ENCODE data around the gene GINS2.

The GINS2 gene

DNA sequence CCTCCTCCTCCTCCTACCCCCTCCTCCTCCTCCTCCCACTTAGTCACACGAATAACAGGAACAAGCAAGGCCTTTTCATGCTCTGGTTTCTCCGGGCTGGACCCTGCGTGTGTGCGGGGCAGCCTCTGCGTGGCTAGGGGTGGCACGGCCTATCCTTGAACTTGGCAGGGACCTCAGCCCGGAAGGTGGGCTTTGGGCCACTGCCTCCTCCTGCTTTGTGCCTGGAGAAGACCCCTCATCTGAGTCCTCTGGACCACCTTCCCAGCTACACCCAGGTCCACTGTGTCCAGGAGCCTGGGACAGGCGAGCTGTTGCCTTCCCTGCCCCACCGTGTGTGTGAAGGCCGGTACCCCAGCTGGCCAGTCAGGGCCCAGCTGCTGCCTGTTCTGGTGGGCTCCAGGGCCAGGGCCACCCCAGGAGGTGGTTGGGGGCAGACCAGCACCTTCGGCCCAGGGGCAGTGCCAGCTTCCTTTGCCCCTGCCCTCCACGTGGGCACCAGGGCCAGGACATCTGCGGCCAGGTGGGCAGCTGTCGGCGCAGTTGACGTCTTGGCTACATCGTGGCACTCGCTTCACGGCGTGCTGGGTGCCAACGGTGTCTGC lies 35.4 kb downstream of the GINS2 start:
- no peak for DNase-seq (ENCODE audit: low read depth)

DNA sequence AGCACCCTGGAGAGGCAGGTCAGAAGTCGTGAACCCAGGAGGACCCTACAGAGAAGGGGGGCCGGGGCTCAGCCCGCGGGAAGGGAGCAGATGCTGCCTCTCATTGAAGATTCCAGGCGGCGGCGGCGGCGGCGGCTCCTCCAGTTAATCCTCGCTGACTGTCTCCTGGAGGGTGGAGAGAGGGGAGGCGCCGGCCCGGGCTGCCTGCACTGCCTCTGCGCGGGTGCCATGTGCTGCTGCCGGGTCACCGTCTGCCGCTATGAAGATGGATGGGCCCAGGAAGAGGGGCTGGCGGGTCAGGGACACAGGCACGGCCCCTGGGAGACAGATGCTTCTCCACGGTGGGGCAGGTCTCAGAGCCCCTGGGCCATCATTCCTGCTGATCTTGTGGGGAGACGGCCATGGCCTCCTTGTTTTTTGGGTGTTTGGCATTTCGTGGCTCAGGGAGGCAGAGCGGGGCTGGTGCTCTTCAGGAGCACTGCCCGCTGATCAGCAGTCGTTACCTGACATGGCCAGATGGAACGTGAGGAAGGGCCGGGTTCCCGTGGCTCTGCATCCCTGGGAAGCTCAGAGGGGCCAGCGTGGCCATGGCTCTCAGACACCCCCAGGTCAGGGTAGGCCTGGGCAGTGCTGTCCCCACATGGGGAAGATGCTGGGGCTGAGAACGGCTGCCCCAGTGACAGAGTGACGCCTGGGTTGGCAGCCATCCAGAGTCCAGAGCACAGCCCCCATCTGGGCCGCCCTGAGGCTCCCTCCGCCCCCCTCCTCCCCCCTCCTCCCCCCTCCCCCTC lies 36.1 kb downstream of the GINS2 start:
- no peak for DNase-seq (ENCODE audit: low read depth)

DNA sequence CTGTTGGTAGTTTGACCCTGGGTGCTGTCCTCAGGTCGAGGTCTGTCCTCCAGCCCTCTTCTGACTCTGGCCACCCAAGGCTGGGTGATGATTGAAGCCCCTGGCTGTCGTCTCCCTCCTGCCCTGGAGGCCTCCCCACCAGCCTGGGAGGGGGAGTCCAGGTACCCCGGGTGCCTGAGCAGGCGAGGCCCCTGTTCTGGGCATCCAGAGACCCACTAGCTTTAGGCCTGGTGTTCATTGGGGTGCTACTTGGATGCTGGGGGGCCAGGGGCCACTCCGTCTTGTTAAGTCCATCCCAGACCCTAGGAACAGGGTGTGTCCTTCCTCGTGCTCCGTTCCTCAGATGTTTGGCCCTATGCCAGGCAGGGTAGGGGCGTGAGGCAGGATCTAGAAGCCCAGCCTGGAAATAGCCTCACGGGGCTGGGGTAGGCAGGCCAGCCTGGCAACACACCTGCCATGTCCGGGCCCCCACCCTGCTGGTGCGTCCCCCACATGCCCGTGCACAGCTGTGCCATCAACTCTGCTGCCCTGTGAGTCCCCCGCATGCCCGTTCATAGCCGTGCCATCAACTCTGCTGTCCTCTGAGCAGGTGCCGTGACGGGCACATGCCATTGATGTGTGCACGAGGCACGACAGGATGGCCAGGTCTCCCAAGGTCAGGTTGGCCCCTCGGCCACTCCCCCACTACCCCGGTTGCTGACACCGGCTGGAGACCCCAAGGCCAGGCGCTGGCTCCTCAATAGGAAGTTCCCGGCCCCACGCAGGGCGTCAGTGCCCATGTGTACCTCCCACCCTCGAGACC lies 36.9 kb downstream of the GINS2 start:
- DNase-seq (ENCODE audit: low read depth): no peak

DNA sequence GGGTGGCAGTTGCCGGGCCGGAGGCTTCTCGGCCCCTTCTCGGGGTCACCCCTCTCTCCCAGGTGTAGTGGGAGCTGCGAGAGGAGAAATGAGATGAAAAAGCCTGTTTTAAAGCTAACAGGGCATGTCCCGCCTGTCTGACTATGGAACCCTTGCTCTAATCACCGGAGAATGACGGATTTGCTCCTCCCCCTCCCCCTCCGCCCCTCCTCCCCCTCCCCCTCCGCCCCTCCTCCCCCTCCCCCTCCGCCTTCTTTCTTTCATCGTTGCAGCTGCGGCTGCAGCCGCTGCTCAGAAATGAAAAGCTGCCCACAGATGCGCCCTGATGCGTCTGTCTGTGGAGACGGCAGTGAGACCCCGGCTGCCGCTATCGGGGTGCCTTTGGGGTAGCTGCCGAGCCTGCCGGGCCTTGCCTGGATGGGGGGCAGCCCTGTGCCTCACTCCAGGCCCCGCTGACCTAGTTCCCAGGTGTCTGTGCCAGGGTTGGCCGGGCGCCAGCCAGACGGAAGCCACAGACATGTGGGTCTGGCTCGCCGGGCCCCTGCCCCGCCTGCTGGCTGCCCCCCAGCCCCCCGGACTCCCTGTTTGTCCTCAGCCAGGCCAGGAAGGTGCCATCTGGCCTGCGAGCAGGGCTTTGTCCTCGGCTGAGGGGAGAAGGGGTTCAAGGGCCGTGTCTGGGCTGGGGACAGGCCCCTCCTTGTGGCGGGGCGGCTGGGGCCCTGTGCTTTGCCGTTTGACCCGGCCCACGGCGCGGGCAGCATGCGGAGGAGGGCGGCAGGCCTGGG lies 37.7 kb downstream of the GINS2 start:
- no peak for DNase-seq (ENCODE audit: low read depth)

DNA sequence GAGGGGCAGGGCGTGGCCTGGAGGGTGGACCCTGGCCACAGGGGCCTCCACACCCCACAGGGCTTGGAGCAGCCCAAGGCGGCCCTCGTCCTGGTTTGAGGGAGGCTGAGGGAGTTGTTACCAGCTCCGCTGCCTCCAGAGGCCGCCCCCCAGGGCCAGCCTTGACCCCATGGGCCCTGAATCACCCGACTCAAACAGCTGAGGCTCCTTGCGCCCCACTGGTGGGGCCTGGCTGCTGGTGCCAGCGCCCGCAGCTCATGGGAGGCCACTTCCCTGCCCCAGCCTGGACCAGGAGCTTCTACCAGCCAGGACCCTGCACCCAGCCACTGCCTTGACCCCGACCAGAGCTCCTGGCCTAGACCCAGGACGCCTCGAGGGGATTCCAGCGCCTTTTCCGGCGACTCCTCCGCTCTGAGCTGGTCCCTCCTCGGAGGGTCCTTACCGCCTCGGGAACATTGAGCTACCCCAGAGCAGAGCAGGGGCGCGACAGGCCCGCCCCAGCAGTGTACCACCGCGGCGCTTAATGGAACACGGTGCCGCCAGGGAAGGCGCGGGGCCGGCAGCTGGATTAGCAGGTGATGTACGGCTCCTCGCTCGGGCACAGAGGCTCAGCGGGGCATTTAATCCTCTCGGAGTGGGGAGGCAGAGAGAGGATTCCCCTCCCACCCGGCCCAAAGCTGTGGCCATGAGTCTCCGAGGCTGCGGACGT lies 38.5 kb downstream of the GINS2 start:
- DNase-seq (ENCODE audit: low read depth): no peak

DNA sequence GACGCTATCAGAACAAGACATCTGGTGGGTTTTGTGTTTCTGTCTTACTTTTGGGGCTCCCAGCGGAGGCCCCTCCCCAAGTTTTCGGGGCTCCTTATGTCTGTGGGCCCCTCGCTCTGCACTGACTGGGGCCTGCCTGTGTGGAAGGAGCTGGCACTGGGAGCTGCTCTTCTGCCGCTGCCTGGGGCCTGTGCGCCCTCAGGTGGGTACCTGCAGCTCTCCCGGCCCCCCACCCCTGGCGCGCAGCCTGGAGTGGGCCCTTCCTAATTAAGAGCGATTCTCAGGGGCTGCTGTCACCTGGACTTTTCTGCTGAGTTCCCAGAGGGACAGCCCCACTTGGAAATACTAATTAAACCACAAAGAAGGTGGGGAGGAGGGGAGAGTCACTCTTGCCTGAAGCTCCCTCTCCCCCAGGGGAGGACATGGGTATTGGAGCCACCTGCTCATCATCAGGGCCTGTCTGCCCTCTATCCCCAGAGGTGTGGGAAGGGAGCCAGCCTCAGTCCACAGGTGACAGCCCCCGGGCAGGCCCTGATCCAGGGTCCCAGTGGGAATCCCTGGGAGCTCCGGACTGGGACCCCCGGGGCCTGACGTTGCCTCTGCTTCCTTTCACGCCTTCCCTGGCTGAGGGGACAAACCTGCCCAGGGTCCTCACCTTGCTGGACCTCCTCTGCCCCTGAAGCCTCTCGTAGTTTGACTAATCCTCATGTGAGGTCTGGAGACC lies 39.2 kb downstream of the GINS2 start:
- DNase-seq (ENCODE audit: low read depth): no peak

DNA sequence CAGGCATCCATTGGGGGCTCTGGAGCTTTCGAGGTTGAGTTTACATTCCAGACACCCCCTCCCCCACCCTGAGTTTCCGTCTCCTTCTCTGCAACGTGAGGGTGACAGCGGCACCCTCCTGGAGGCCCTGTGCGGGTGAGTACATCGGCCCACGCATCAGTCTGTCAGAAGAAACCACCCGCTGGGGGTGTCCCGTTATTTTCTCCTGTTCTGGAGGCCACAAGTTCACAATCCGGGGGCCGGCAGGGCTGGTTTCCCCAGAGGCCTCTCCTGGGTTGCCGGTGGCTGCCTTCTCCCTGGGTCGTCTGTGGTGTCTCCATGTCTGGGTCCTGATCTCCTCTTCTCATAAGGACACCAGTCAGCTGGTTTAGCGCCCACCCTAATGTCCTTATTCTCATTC lies 39.9 kb downstream of the GINS2 start:
- DNase-seq (ENCODE audit: low read depth): no peak

DNA sequence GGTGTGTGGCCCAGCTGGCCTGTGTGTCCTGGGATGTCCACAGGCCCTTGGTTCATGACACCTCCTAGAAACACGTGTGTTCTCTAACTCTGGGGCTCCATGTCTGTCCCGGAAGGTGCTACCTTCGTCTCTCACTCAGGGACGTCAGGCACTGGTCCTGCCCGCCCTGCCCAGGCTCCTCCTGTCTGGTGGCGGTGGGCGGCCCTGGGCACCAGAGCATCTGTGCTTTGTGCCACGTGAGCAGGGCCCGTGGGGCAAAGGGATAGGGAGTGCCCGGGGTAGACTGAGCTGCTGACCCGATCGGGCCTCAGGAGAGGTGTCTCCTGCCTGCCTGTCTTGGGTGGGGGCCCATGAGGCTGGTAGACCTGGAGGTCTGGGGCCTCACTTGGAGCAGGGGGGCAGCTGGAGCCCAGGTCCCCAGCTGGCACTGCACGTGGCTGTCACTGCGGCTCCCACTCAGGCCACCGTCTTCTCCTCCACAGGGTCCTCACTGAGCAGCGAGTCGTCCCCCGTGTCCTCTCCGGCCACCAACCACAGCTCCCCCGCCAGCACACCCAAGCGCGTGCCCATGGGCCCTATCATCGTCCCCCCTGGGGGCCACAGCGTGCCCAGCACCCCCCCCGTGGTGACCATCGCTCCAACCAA lies 40.6 kb downstream of the GINS2 start:
- no peak for DNase-seq (ENCODE audit: low read depth)

DNA sequence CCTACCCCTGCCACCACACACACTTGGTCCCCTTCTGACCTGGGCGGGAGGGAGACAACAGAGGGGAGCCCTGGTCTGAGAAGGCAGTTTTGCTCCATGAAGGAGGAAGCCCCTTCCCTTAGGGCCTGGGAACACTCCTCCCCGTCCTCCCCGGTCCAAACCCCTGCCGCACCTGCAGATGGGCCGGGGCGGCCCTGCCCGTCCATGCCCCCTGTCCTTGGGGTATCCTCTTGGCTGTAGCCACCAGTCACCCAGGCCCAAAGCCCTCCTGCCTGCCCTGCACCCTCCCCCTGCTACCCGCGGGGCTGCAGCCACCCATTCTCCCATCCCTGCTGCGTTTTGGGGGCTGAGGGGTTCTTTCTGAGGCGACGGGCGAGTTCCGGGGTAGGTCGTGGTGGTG lies 41.8 kb downstream of the GINS2 start:
- no peak for DNase-seq (ENCODE audit: low read depth)

DNA sequence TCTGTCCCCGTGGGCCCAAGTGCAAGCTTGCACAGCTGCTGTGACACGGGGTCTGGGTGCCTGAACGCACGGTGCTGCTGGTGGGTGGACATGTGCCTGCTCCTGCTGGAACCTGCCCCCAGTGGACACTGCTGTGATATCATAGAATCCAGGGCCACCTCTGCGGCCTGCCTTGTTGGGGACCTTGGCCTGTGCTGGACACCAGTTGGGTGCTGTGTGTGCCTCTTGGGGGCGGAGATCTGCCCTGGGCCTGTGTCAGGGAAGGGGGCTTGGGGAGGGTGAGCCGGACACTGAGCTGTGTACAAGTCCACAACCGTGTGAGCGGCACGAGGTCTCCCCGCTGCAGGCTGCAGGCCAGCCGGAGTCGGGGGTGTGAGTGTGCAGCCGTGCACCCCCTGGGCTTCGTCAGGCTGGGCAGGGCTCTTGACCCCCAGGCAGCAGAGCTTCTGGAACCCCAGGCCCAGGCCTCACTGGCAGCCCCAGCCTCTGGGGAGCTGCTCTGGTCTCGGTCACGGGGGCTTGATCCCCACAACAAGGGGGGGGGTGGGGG lies 42.3 kb downstream of the GINS2 start:
- no peak for DNase-seq (ENCODE audit: low read depth)

DNA sequence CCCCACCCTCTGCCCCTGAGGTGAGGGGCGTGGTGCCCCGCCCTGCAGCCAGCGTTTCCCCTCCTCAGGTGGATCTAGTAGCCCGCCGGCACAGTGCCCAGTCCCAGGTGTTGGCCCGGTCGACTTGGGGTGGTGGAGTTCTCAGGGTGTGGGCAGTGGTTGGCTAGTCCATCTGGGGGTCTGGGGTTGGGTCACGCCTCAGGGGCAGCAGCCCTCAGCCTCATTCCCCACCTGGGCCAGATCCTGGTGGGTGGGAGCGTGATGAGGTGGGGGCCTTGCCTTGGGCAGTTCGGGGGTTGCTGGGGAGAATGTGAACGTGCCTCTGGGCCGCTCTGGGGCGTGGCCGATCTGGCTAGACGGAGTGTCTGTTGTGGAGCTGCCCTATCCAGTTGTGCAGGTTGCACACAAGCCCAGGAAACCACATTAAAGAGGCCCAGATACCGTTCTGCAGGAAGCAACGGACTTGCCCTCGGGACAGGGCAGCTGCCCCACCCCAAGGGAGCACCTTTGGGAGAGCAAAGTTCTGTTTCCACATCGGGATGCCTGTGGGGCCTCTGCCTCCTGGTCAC lies 43.6 kb downstream of the GINS2 start:
- no peak for DNase-seq (ENCODE audit: low read depth)

DNA sequence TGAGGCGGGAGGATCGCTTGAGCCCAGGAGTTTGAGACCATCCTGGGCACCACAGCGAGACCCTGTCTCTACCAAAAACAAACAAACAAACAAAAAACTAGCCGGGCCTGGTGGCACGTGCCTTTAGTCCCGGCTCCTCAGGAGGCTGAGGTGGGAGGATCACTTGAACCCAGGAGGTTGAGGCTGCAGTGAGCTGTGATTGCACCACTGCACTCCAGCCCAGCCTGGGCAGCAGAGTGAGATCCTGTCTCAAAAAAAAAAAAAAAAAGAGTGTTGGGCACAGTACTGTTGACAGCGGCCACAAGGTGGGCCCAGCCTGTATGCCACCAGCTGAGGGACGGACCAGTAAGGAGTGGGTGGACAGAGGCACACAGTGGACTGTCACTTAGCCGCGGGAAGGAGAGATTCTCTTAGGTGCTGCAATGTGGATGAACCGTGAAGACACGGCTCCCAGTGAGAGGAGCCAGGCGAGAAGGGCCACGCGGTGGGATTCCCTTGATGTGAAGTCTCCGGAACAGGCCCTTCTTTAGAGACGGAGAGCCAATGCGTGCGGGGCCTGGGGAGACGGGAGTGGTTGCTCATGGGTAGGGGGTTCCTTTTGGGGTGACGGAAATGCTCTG lies 44.6 kb downstream of the GINS2 start:
- DNase-seq (ENCODE audit: low read depth): no peak

DNA sequence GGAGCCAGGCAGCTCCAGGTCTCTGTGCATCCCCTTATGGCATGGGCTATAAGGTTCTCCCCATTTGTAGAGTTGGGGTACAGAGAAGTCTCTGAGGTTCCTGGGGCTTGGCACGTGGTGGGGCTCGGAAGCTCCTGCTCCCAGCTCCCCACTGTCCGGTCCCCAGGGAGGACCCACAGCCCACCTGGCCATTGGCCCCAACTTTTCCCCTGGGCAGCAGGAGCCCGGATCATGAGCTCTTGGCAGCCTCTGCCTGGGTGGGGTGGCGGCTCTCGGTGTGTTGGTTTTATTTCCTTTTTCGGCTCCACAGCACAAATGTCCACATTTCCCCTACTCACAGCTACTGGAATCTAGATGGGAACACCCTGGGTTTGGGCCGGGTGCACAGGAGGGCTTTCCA lies 45.1 kb downstream of the GINS2 start:
- no peak for DNase-seq (ENCODE audit: low read depth)

DNA sequence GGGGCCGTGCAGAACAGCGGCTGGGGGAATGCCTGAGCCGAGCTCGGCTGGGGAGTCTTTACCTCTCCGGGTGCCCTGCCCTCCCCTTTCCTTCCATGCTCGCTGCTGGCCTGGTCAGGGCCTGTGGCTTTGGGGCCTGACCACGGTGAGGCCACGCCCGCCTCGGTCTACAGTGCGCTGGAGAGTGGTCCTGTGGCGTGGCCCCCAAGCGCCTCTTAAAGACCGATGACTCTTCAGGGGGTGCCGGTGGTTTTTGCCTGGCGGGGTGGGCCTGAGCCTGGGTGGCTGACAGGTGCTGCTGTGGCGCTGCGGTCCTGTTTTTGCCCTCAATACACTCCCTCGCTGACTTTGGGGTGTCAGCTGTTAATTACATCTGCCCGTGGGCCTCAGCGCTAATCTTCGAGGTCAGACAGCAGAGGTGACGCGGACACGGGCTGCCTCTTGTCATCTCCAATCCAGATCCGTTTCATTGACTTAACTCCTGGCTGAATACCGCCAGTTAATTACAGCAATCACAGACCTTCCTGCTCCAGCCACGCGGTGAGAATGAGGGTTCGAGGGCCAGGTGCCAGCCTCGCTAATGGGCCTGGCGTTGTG lies 45.9 kb downstream of the GINS2 start:
- DNase-seq (ENCODE audit: low read depth): no peak

DNA sequence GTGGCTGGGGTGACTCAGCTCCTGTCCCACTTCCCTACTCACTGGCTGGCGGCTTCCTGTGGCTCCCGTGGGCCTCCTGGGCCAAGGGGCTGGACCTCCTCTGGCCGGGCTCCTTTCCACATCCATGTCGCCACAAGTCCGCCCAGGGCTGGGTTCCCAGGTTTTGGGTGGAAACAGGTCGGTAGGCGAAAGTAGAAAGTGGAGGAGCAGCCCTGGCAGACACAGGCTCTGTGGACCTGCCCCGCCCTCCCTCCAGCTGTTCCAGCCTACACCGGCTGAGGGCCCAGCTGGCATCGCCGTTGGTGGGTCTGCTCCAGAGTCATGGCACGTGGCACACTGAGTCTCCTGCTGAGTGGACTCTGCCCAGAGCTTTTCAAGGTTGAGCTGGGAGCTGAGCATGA lies 47.0 kb downstream of the GINS2 start:
- no peak for DNase-seq (ENCODE audit: low read depth)

DNA sequence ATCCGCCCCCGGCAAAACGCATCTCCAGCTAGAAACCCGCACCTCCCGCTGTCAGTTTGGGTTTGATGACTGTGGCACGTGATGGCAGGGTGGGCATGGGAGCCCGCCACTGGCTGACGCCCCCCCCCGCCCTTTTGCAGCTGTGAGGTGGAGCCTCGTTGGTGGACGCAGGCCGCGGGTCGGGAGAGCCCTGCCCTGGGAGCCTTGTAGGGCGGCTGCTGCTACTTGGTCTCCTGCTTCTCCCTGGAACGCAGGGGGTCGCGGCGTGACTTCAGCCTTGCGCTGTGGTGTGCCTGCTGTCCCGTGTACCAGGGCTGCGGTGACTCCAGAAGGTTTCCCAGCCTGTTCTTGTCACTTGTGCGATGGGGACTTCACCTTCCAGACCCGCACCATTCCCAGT lies 47.4 kb downstream of the GINS2 start:
- no peak for DNase-seq (ENCODE audit: low read depth)

DNA sequence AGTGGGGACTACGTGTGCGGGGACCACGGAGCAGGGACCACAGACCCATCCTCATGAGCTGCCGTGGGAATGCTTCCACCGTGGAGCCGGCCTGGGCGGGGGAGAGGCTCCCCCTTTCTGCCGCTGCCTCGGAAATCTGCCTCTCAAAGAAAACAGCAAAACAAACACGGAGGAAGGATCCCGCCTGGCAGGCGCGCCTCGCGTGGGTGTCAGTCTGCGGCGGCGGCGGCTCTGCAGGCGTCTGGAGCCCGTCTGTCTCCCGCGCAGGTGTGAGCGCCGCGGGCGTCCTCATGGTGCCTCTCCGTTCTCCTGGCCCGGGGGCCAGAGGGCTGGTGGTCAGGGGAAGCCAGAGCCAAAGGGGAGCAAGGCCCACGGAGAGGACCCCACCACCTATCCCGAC lies 48.2 kb downstream of the GINS2 start:
- DNase-seq (ENCODE audit: low read depth): no peak

DNA sequence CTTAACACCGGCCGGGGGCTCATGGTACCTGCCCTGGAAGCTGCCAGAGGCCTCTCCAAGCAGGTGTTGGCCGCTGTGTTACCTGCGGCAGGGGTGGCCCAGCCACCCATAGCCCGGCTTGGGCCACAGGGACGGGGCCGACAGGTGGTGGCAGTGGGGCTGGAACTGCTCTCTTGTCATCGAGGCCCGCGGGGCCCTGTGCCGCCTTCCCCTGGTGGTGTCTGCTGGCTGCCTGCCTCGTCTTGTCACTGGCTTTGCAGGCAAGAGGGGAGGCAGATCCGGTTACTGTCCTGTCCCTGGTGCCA lies 48.5 kb downstream of the GINS2 start:
- no peak for DNase-seq (ENCODE audit: low read depth)
